NCI-H345 (cell line): ENCODE results near the gene EID3.
A peak's percentile ranks its signal among the peaks of the same experiment; 100 is the strongest.

Source experiments
- DNase-seq: peaks from one replicate; lab custom pipeline; 2025; lab: John Stamatoyannopoulos, UW

EID3 gene

GRCh38 chr12:104290320-104290719 is 13.2 kb upstream of the EID3 start:
- DNase-seq = no peak

GRCh38 chr12:104290855-104291254 is 12.7 kb upstream of the EID3 start:
- DNase-seq = no peak

- DNase-seq = no peak
Observed at GRCh38 chr12:104291867-104292524, 11.5 kb upstream of the EID3 start.

- DNase-seq = no peak
Observed at GRCh38 chr12:104292872-104293794, 10.4 kb upstream of the EID3 start.

- peak; percentile 5 for DNase-seq
Observed at GRCh38 chr12:104294158-104294859, 9.2 kb upstream of the EID3 start.

- no peak for DNase-seq
Observed at GRCh38 chr12:104294927-104295668, 8.4 kb upstream of the EID3 start.

- no peak for DNase-seq
Observed at GRCh38 chr12:104295954-104296353, 7.6 kb upstream of the EID3 start.

- DNase-seq = no peak
Observed at GRCh38 chr12:104296718-104297117, 6.8 kb upstream of the EID3 start.

GRCh38 chr12:104297477-104298113 is 5.9 kb upstream of the EID3 start:
- no peak for DNase-seq

- DNase-seq = no peak
Observed at GRCh38 chr12:104299842-104300481, 3.6 kb upstream of the EID3 start.

GRCh38 chr12:104304261-104305009 is 896 bp downstream of the EID3 start:
- DNase-seq = no peak

GRCh38 chr12:104305349-104305748 is 1.8 kb downstream of the EID3 start:
- no peak for DNase-seq

GRCh38 chr12:104306376-104306775 is 2.8 kb downstream of the EID3 start:
- DNase-seq = no peak

GRCh38 chr12:104306943-104307654 is 3.6 kb downstream of the EID3 start:
- DNase-seq = no peak

- no peak for DNase-seq
Observed at GRCh38 chr12:104307655-104308000, 4.1 kb downstream of the EID3 start.

- peak; percentile 40 for DNase-seq
Observed at GRCh38 chr12:104309446-104309993, 6.0 kb downstream of the EID3 start.

GRCh38 chr12:104310751-104311633 is 7.5 kb downstream of the EID3 start:
- DNase-seq = no peak

- no peak for DNase-seq
Observed at GRCh38 chr12:104312202-104312601, 8.7 kb downstream of the EID3 start.
